Stimulated activated CD4-positive, alpha-beta T cell treated with anti-CD3 and anti-CD28 coated beads, TNF-alpha, amount 100 ng/mL, for 4 hours (primary cell): ENCODE data around the gene NEU3.
"Not testable (repeated sequence)": the region's sequence is repeated elsewhere in the genome, so short reads cannot be mapped to it uniquely, and the experiment has no call there.

Experiments used
- DNase-seq, 3 experiments: peaks; one replicate each; pipeline ENCODE4 v3.0.0-alpha.2; 2020; ENCODE audit warnings: low read depth in 3 of 3

The NEU3 gene

DNA sequence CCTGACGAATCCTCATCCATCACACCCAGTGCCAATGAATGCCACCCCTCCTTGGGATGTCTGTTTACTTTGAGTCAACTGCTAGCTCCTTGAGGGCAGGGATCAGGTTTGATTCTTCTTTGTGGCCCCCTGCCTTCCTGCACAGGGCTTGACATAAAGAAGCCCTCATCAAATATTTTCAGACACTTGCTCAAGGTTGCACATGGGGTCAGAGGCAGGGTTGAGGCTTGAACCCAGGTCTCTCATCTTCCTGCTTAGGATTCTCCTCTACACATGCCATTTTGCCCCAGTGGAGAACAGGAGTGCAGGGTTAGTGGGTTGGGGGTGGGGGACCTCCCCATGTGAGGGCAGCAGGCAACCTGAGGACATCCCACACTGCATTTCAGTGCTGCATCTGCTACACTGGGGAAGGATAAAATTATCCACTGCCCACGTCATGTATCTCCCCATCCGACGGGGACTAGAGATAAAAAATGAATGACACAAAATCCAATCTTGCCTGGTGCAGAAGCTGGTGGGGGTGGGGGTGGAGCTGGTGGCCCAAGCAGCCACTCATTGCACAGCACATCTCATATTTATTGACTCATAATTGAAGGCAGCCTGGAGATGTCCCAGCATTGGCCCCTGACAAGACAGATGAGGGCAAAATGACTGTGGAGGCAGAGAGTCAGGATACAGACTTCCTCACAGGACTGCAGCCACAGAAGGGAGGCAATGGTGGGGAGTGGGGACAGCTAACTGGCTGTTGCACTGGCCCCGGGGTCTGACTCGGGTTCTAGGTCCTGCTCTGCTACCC is 41.3 kb downstream of the NEU3 start:
- DNase-seq = no peak

DNA sequence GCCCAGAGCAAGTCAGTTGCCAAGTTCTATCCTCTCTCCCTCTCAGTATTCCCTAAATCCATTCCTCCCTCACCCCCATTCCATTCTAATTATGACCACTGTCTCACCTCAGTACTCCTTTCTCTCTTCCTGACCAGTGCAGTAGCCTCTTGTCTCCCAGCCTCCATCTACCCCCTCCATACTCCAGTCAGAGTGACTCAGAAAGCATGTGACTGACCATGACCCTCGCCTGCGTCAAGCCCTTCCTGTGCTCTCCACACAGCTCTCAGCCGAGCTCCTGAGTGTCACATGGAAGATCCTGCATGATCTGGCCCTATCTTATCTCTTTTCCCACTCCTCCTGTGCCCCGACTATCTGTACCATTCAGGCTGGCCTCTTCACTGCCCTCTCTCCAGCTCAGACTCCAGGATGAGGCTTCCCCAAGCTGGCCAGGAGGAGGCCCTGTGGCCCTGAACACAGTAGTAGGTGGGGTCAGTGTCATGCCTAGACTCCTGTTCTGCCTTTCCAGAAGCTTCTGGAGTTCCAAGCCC is 42.6 kb downstream of the NEU3 start:
- no peak for DNase-seq

DNA sequence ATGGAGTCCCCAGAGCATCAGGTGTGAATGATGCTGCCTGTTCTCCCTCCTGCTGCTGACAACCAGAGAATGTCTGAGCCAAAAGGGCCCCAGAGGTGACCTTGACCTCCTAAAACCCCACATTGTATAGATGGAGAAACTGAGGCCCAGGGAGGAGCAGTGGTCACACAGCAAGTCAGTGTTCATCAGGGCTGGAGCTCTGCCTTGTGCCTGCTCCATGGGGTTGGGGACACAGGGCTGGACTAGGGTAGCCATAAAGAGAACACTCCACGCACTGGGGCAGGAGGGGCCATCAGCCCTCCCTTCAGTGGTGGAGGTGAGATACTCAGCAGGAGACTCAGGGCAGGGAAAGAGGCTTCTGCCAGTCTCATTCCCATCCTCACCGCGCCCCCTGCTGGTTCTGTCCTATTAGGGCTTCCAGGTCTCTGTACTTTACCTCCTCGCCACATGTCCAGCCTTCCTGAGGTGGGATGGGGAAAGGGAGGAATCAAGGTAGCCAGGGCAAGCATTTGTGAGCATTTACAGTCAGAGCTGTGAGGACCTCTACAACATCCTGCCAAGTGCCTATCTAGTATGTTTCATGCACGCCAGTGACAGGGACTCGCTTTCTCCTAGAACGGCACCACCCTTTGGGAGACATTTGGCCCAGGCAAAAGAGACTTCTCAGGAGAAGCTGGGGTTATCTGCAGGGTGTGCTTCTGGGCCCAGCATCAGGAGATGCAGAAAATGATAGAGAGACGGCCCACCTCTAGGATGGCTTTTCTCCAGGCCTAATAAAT is 43.2 kb downstream of the NEU3 start:
- DNase-seq = peak; percentile 26 to 49 (median 26)

DNA sequence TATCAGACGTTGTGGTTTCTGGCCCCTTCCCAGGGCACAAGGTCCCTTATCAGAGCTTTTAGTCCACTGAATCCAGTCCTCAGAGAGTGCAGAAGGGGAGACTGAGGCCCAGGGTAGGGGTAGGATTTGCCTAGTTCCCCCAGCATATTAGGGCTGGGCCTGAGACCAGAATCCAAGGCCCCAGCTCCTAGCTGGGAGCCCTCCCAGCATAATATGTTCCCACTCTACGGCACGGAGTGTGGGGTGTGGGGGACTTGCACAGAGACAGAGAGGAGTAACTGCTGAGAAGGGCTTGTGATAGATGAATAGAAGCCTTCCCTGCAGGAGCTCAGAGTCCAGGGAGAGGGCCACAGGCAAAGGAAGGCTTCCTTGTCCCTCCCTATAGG is 43.8 kb downstream of the NEU3 start:
- DNase-seq = no peak

DNA sequence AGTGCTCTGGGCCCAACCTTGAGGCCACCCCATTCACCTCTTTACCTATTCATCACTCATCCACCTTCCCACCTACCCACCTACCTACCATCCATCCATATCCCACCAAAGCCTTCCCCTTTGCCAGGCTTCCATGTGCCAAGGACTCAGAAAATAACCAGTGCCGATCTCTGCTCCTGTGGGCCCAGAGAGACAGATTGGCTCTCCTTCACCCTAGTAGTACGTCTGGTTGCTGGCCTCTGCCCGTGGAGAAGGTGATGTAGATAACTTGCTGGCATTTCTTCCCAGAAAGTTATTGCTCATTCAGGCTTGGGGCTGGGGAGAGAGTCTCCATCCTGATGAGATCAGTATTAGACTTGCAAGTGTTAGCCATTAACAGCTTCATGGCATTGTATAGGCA is 45.2 kb downstream of the NEU3 start:
- DNase-seq = no peak

DNA sequence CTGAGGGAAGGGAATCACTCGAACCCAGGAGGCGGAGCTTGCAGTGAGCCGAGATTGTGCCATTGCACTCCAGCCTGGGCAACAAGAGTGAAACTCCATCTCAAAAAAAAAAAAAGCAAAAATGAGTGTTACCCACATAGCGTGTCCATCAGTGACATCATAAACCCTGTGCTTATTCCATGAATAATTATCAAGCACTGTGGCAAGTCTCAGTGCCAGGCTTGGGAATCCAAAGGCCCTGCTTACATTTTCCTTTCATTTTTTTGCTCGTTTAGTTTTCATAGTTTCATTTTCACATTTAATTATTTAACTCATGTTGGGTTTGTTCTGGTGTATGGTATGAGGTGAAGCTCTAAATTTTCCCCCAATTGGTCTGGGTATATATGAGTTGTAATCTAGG is 46.5 kb downstream of the NEU3 start:
- no peak for DNase-seq

DNA sequence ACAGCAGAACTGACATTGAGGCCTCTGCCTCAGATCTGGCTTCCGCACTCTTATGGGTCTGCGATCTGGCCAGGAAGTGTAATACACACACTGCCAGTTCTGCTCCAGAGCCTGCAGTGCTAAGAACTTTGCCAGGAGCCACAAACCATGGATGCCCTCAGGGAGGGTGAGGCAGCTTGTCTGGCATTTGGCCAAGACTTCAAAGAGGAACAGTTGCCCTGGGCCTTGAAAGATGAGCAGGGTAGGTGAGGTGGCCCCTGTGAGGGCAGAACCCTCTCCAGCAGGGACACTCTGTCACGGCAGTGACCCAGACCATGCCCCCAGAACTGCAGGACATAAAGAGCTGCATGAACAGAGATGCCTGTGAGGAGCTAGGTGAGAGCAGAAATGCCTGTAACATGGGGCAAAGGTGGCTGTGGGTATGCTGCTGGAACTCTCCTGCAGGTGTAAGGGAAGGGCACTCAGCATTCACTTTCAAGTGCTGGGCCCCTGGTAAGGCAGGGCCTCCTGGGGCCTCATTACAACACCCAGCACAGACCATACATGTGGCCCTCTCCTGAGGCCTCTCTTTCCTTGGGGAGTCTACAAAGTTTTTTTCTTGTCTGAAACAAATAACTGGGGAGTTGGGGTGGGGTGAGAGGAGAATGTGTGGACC is 47.3 kb downstream of the NEU3 start:
- no peak for DNase-seq

DNA sequence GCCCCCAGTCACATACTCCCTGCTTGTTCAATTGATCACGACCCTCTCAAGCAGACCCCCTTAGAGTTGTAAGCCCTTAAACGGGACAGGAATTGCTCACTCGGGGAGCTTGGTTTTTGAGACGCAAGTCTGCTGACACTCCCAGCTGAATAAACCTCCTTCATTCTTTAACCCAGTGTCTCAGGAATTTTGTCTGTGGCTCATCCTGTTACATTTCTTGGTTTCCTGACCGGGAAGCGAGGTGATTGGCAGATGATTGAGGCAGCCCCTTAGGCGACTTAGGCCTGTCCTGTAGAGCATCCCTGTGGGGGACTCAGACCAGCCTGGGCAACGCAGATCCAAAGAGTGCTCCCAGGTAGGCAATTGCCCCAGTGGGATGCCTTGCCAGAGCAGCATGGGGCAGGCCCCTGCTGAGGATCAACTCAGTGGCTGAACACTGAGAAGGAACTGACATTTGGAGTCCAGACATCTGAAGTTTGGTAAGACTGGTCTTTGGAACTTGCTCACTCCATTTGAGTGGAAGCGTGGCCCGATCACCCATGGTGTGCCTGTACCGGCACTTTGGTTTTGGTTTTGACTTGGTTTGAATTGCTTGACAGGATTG is 51.5 kb downstream of the NEU3 start:
- DNase-seq = no peak

DNA sequence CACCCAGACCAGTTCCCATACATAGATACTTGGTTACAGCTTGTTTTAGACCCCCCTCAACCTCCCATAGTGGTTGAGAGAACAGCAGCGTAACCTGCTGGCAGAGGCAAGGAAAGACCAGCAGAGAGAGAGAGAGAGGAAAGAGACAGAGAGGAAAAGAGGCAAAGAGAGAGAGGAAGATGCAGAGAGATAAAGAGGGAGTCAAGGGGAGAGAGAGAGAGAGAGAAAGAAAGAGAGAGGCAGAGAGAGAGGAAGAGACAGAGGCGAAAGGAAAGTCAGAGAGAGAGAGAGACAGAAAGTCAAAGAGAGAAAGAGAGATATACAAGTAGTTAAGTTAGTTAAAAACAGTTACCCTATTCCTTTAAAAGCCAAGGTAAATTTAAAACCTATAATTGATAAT is 52.5 kb downstream of the NEU3 start:
- no peak for DNase-seq

DNA sequence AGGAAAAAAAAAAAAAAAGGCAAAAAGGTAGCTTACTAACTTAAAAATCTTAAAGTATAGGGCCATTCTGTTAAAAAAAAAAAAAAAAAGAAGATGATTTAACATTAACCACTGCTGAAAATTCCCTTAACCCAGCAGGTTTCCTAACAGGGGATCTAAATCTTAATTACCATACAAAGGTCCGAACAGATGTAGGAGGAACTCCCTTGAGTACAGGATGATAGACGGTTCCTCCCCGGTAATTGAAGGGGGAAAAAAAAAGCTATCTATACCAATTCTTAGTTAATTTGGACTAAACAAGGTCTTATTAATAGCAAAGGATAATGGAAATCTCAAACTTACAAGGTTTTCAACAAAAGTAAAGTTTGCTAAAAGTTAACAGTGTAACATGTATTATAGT is 53.1 kb downstream of the NEU3 start:
- not testable (repeated sequence) for DNase-seq

DNA sequence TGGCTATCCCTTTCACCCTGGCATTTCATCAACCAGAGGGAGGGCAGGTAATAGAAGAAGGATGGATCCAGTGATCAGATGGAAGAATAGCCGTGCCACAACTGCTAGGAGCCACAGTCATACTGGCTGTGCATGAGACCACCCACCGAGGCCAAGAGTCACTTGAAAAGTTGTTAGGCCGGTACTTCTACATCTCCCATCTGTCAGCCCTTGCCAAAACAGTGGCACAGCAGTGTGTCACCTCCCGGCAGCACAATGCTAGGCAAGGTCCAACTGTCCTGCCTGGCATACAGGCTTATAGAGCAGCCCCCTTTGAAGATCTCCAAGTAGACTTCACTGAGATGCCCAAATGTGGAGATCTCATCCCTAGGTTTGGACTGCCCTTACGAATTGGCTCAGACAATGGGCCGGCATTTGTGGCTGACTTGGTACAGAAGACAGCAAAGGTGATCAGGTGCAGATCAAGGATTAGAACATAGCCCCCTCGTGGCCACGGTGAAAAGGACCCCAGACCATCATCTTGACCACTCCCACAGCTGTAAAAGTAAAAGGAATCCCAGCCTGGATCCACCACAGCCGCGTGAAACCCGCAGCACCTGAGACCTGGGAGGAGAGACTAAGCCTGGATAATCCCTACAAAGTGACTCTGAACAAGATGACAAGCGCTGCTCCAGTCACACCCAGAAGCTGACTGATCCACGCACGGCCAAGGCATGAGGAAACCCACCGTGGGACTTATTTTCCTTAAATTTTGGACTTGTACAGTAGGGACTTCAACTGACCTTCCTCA is 55.8 kb downstream of the NEU3 start:
- DNase-seq = not testable (repeated sequence)

DNA sequence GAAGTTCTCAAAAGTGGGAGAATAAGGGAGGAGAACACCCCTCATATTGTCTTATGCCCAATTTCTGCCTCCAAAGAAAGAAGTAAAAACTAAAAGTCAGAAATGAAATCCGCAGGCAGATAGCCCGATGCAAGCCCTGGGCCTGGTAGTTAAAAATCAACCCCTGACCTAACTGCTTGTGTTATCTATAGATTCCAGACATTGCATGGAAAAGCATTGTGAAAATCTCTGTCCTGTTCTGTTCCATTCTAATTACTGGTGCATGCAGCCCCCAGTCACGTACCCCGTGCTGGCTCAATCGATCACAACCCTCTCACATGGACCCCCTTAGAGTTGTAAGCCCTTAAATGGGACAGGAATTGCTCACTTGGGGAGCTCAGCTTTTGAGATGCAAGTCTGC is 57.9 kb downstream of the NEU3 start:
- not testable (repeated sequence) for DNase-seq

DNA sequence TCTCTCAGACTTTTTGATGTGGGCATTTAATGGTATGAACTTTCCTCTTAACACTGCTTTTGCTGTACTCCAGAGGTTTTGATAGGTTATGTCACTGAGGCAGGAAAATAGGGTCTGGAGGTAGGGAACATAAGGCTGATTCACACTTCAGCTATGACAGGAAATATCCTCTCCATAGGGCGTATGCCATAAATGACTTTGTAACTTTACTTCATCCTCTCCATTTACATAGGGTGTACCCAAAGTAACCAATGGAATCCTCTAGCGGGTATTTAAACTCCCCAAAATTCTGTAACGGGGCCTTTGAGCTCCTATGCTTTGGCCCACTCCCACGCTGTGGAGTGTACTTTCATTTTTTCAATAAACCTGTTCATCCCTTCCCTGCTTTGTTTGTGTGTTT is 58.5 kb downstream of the NEU3 start:
- DNase-seq = no peak

DNA sequence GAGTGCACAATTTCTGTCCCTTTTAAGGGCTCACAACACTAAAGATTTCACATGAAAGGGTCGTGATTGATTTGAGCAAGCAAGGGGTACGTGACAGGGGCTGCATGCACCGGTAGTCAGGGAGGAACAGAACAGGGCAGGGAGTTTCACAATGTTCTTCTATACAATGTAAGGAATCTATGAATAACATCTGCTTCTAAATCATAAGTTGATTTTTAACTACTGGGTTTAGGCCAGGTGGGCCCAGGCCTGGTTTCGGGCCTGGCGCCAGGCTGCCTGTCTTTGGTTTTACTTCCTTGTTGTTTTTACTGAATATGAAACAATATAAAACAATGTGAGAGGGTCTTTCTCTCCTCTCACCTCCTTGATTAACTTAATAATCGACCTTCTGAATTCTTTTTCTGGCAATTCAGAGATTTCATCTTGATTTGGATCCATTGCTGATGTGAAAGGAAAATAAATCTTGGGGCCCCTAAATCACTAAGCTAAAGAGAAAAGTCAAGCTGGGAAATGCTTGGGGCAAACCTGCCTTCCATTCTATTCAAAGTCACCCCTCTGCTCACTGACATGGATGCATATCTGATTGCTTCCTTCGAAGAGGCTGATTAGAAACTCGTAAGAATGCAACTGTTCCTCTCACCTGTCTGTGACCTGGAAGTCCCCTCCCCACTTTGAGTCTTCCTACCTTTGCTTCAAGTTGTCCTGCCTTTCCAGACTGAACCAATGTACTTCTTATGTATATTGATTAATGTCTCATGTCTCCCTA is 61.0 kb downstream of the NEU3 start:
- DNase-seq = not testable (repeated sequence)

DNA sequence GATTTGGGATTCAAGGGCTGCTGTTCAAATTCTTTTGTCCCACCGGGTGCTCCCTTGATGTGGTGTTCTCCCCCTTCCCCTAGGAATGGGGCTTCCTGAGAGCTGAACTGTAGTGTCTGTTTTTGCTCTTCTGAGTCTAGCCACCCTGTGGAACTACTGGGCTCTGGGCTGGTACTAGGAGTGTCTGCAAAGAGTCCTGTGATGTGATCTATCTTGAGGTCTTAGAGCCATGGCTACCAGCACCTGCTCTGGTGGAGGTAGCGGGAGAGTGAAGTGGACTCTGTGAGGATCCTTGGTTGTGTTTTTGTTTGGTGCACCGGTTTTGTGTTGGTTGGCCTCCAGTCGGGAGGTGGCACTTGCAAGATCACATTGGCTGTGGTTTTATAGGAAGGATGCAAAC is 61.8 kb downstream of the NEU3 start:
- DNase-seq = no peak

DNA sequence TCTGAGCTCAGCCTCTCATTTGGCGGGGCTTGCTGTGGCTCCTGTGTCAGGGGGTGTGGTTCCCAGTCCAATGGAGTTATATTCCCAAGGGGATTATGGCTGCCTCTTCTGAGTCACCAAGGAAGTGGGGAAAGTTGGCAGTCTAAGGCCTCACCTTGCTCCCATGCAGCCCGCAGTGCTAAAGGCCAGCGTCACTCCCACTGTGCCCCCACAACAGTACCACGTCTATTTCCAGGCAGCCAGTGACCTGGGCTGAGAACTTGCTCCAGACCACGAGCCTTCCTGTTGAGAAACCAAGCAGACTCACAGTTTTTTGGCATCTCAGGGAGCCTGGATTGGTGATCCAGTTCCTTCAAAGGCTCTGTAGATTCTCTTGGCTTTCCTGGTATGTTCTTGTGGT is 62.3 kb downstream of the NEU3 start:
- DNase-seq = no peak

DNA sequence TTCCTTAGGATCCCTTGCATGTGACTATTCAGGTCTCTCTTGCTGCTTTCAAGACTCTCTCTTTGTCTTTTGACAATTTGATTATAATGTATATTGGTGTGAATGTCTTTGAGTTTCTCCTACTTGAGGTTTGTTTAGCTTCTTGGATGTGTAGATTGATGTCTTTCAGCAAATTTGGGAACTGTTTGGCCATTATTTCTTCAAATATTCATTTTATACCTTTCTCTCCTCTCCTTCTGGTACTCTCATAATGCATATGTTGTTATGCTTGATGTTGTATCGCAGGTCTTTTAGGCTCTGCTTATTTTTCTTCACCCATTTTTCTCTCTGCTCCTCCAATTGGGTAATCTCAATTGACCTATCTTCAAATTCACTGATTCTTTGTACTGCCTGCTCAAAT is 63.7 kb downstream of the NEU3 start:
- DNase-seq = no peak

DNA sequence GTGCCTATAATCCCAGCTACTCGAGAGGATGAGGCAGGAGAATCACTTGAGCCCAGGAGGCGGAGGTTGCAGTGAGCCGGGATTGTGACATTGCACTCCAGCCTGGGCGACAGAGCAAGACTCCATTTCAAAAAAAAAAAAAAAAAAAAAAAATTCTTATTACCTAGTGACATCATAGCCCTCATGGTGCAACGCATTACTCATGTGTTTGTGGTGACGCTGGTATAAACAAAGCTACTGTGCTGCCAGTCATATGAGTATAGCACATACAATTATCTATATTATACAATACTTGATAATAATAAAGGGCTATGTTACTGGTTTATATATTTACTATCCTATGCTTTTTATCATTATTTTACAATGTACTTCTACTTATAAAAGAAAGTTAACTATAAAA is 66.8 kb downstream of the NEU3 start:
- no peak for DNase-seq

DNA sequence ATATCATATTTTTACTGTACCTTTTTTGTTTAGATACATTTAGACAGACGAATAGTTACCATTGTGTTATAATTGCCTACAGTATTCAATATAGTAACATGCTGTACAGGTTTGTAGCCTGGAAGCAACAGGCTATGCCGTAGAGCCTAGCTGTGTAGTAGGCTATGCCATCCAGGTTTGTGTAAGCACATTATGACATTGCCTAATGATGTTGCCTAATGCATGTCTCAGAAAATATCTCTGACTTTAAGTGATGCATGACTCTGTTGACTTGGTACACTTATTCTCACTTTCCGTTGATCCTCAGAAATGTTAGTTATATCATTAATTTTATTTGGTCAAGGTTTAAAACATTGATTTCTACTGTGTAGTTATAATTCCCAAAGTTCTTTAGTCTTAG is 68.1 kb downstream of the NEU3 start:
- DNase-seq = no peak

DNA sequence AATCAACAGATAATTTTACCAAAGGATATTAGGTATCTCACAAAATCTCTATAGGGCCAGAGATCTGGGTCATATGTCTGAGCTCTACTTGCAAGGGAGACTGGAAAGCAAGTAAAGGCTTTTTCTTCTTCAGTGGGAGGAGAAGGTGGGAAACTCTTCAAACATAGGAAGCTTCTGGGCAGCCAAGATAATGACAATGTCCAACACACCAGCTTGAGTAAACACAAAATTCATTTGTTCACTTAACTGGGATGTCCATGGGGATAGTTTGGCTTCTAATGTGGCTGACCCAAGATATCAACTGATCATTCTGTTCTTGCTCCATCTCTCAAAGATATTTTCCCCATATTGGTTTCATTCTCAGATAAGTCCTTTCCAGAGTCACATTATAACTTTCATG is 70.6 kb downstream of the NEU3 start:
- DNase-seq = no peak
